HG02852 (cell line): ENCODE data around the gene FAM9C.
A peak's percentile ranks its signal among the peaks of the same experiment; 100 is the strongest.
"Not testable (repeated sequence)": the region's sequence is repeated elsewhere in the genome, so short reads cannot be mapped to it uniquely, and the experiment has no call there.

Source experiments
- ATAC-seq: cut with Tn5 transposase; IDR thresholded peaks from one replicate; pipeline ENCODE4 v1.9.1; 2021; ENCODE audit warnings: mild to moderate bottlenecking, moderate library complexity; ENCODE audit not compliant: unreplicated experiment

The FAM9C gene

DNA sequence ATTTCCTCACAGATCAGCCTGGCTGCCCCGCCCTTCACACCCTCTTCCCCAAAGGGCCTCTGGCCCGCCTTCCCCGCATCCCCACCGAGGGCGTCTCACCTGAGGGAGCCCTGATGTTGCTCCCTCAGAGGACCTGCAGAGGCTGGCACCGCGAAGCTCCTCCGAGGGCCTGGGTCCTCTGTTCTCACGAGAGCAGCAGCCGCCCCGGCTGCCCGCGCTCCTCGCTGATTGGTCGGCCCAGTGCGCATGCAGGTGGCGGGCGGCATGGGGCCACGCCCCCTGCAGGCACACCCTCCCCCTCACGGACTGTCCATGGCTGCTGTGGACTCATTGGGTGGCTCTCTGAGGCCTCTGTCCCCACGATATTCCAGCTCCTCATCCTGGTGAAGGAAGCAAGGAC lies at the start of gene FAM9C:
Gene FAM9C, minus strand, starts transcription at position 180 of the 400 bp plus-strand sequence. CDS start 831 bp downstream, outside the sequence.
- ATAC-seq = no peak

DNA sequence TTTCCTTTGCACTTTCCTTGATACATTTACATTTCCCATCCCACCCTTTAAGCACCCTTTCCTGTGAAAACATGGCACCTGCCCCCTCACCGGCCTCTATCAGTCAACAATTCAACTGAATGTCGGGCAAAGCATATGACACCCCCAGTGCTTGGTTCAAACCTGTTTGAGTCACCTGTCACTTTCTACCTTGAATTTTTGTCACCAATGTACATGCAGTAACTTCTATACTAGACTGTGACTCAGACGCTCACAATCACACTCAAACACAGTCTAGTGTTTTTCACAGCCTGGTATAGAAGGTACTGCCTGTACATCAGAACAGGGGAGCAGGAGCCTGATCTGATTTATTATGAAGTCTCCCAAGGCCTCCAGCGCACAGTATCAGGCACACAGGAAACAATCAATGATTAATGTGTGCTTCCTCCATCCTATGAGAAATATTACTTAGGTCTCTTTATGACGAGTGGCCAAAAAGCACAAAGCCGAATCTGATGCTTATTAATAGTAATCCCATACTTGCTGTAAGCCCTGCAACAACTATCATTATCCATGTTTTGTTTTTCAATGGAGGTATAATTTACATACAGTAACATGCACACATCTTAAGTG lies 49.2 kb upstream of the FAM9C start:
- ATAC-seq = no peak

DNA sequence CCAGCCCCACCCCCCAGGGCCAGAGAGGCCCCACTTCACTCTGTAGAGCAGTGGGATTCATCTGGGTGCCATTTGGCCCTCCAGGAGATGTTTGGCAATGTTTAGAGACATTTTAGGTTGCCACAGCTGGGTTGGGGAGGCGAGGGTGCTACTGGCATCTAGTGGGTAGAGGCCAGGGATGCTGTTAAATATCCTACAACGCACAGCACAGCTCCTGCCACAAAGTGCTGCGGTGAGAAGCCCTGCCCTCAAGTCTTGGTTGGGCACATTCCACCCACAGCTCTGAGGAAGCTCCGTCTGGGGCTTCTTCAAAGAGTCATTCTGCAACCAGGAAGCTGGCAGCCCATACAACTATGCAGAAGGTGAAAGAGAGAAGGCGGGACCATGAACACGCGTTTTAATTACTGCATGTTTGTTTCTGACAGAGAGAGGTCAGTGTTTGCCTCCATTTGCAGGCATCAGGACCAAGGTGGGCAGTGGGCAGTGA lies 48.1 kb upstream of the FAM9C start:
- ATAC-seq = peak; percentile 64

DNA sequence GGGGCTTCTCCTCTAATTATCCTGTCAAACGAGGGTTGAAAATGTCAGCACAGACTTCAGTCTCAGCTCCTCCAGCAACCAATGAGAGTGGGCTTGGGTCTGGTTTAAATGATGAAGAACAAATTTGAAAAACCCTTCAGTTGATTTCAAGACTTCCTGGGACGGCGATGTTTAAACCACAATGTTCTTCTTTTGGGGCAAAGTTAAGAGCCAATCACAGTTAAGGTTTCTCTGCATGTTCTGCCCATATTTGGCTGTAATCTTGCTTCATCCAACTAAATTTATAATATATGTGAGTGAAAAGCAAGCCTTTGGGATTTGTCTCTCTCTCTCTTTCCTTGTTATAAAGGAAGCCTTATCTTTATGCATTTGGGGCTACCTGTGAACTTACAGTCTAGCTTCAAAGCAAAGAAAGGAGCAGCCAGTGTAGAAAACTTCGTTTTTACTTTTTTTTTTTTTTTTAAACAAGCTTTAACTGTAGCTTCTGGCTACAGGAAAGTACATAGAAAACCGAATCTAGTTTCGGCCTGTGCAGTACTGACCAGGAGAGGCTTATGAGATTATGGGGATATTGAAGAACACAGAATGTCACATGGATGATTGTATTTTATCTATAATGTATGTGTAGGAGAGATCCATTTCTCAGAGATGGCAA lies 46.8 kb upstream of the FAM9C start:
- no peak for ATAC-seq

DNA sequence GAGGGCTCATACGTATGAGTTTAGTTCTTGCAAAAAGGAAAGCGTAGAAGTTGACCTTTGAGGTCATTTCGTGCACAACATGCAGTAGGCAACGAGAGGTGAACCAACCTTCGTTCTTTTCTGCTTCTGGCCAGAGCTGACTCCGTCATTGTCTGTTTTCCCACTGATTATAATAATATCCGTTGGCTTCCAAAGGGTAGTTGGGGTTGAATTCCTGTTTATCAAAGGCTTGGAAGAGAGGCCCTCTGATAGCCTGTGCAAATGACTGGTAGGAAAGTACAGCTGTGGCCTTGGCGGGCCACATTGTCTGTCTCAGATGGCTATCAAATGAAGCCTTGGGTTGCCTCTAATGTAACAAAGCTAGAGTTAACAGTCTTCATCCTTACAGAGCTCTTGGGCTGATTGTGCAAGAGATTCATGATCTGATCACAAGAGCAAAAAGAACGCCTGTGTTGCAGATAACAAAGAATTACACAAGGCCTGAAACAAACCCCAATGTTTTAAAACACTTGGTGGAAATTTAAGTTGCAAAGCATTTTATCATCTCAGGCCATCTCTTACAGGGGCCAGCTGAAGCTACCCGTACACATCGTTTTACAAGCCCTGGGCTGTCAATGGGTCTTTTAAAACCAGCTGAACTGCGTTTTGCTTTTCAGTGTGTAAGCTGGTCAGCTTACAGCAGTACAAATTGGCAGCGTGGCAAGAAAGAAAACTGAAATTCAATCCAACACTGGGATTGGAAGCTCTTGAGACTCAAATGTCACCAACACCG lies 46.1 kb upstream of the FAM9C start:
- ATAC-seq = no peak

DNA sequence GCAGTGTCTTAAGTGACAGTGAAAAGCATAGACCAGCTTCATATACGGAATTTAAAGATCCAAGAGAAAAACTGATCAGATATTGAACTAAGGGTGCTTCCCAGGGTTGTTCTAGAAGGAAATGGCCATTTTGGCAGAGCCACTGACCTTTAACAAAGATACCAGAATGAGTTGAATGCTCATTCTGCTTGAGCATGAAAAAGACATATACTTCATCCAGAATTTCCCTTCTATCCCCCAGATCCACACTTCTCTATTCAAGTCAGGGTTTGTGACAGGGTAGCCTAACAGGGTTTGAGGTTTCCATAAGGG lies 45.6 kb upstream of the FAM9C start:
- no peak for ATAC-seq

DNA sequence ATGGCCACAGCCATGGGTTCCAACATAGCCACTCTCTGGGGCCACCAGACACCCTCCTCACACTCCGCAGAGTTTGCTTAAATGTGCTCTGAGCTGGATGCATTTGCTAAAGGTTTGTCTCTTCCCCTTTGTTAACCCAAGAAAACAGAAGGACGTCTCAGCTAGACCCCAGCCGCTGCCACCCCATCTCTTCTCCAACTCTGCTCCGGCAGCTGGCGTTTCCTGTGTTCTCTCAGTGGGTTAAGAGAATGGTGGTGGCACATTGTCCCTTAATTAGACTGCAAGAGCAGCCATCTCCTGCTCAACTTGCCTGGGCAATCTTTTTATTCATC lies 43.7 kb upstream of the FAM9C start:
- no peak for ATAC-seq

DNA sequence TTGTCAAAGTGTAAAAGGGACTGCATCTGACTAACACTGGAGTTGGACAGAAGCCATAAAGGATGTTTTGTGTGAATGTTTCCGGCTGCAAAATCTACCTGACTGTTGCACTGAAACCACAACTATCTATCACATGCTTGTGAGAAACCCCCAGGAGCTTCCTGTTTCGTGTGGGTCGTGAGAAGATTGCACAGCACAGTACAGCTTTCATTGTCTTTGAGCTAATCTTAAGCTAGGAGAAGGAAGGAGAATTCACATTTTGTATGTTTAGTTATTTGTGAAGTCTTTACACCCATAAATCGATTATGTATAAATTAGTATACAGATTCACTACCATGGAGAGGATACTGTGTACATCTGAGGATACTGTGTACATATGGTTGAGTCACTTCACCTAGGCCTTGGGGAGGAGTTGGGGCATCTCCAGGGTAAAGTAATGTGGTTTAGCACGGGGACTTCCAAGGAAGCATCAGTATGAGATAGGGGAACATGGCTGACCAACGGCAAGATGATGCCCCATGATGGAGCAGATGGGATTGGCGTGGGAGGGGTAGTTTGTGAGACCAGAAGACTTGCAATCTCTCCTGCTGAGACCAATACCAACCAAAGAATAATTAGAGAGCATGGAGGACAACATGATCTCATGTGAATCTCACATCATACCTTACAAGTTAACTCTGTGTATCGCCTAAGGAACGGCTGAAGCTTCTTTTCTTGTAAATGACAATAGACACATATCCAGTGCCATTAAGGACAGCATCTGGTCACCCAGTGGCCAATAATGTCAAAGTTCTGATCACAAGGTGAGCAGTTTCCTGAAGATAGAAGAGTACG lies 43.1 kb upstream of the FAM9C start:
- ATAC-seq = peak; percentile 75

DNA sequence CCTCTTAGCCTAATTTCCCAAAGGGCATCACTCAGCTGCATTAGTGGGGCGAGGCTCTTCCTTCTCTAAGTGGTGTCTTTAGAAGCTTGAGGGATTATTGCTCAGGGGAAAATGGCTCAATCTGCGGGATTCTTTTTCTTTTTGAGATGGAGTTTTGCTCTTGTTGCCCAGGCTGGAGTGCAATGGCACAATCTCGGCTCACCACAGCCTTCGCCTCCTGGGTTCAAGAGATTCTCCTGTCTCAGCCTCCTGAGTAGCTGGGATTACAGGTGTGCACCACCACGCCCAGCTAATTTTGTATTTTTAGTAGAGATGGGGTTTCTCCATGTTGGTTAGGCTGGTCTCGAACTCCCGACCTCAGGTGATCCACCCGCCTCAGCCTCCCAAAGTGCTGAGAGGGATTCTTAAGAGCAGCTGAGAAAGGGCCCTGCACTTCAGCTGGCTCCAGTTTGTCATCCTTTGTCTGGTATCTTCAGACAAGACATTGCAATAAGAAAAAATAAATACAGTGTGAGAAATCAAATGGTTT lies 42.4 kb upstream of the FAM9C start:
- ATAC-seq = not testable (repeated sequence)

DNA sequence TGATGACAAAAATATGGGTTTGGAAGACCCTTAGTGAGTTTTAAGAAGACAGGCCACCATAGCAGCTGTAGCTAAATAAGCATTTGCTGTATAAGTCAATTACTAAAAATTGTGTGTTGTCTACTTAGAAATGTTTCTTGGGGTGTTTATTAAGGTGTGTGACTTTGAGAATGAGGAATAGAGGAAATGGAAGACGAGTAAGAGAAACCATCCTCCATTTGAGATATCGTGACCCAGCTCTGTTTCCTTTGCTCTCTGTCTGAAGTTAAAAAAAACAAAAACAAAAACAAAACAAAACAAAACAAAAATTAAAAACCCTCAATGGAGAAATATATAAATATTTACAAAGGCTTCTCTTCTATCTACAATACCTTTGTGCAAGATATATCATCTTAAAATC lies 41.7 kb upstream of the FAM9C start:
- no peak for ATAC-seq

DNA sequence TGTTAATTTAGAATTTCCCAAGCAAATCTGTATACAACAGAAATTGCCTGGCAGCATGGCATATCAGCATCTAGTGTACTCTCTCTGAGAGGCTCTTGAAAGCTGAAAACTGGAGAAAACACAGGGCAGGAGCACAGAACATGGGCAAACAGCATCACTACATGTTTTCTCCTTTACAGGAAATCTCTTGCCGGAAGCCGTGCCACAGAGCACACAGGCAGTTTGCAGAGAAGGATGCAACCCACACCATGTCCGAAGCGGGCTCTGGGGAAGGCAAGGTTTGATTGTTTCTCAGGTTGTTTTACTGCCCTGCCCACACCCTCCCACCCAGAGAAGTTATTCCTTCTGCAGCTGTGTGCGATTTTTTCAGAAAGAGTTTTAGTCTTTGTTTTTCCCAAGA lies 41.1 kb upstream of the FAM9C start:
- ATAC-seq = no peak

DNA sequence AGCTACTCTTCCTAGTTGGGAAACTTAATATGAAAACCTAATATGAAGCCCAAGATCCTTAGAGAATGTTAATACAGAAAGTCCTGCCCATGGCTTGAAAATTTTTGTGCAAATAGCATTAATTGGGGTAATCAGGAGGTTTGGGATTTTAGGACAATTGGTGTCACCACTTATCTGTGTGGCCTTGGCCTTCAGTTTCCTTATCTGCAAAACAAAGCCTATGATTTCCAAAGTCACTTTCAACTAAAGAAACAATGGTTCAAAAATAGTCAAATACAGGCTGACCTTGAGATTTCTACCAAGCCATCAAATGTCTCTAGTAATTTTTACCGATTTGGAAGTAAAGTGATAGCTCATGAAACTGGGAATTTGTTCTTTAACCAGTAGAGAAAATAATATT lies 40.2 kb upstream of the FAM9C start:
- ATAC-seq = no peak

DNA sequence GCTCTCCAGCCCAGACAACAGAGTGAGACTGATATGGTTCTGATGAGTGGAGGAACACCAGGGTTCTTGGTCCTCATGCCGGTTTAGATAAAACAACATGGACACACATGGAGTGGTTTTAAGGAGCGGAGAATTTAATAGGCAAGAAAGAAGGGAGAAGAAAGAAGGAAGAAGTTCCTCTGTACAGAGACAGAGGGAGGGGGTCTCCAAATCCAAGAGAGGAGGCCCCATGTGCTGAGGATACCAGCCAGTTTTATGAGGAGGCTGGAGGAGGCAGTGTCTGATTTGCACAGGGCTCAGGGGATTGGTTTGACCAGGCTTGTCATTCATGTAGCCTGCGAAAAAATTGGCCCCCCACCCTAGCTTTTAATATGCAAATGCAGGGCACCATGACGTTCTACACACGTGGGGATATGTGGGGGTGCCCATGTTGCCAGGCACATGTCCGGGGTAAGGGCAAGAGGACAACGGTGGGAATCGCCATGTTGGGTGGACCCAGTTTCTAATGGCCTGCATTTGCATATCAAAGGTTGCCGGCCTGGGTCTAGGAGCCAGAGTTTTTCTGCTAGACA lies 39.4 kb upstream of the FAM9C start:
- ATAC-seq = not testable (repeated sequence)

DNA sequence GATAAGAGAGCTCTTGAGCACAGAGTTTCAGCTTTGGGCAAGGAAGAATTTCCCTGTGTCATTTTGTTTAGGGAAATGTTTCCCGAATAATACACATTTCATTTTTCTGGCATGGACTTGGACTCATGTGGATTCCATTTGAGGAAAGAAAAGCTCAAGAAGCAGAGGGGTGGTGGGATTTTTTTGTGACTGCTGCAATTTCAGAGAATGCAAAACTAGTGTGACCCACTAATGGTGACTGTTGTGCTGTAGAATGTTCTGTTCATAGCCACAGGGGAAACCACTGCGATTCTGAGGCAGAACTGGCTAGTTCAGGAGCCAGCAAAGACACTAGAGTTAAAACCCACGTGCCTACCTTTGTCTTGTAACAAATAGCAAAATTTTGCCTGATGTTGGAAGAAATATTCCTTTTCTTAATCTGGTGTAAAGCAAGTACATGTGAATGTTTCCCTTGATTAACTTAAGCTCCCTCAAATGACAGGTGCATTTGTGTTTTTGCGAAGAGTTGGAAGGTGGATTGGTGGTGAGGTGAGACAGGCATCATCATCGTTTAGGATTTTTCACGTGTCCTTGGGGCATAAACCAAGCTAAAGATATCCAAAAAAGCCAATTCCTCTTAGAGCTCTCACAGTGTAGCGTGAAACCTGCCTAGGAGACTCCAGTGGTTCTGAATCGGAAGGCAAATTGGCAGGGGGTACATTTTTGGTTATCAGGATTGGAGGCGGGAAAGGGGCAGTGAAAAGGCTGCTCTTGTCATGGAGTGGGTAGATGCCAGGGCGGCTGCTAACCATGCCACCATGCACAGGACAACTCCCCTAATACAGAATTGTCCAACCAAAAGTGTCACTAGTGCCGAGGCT lies 38.0 kb upstream of the FAM9C start:
- peak; percentile 1 for ATAC-seq

DNA sequence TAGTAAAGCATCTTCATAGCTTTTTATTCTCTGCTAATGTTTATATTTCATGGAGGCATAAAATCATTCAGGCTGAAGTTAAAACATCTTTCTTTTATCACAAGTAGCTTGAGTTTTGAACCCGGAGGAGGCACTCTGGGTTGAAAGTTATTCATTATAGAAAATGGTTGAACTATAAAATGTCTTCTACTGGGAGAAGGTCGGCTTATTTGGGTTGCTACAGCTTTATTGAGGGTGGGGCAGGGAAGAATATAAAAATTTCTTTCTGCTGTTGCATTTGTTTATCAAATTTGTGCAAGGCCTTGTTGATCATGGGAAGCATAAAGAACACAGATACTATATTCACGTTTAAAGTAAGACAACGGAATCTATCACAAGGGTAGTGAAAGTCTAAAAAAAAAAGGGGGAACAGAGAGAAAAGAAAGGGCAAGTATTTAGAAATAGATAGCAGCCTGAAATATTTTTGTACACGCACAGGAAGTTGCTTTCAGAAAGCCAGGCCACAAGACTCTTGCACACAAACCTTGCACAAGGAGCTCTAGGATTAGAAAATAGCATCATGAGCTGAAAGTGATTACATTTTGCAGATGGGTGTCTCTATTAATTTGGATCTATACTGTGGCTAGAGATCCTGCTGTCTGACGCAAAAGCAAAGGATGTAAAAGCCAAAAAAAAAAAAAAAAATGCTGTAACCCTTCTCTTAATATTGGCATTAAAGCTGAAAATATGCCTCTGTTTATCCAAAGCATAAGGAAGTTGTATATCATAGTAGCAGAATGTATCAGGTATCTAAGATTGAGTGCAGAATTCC lies 37.2 kb upstream of the FAM9C start:
- peak; percentile 66 for ATAC-seq

DNA sequence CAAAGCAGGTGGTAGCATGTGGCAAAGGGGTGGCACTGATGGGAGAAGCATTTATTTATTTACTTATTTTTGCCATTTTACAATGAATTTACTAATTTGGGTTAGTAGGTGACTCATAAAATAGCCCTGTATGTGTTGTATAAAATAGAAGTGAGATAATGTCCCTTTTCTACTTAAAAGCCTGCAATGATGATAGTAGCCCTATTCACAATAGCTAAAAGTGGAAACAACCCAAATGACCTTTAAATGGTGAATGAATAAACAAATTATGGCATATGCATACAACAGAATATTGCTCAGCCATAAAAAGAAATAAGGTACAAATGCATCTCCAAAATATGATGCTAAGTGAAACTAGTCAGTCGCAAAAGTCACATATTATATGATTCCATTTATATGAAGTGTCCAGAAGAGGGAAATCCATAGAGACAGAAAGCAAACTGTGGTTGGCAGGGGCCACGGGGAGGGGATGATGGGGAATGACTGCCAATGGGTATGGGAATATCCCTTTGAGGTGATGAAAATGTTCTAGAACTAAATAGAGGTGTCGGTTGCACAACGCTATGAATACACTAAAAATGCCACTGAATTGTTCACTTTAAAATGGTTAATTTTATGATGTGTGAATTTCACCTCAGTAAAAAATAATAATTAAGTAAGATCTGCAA lies 35.8 kb upstream of the FAM9C start:
- ATAC-seq = no peak

DNA sequence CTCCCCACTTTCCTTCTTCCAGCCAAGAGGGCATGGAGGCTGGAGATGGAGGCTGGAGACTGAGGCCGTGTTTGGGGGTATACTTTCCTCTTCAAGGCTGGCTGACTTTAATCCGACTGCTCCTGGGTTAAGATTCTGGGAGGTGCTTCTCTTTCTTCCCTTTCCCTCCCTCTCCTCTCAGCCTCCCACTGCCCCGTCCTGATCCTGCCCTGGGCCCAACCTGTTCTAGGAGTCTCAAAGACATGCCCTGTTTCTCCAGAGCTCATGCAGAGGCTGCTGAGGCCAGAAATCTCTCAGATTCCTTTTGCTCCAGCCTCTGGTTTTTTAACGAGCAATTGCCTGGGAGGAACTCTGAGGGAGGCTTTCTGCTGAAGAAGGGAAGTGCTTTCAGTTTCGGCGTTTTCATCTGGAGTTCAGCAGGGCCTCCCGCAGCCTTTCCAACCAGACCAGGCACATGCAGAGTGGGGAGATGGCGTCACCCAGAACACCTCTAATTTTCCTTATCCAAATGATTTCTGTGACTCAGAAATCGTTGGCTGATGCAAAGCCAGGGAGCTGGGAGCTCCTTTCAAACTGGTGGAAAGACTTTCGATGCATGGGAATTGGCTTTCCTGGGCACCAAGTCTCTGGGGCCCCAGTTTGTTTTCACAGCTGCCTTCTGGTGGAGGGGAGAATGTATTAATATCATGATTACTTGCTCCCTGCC lies 34.5 kb upstream of the FAM9C start:
- no peak for ATAC-seq

DNA sequence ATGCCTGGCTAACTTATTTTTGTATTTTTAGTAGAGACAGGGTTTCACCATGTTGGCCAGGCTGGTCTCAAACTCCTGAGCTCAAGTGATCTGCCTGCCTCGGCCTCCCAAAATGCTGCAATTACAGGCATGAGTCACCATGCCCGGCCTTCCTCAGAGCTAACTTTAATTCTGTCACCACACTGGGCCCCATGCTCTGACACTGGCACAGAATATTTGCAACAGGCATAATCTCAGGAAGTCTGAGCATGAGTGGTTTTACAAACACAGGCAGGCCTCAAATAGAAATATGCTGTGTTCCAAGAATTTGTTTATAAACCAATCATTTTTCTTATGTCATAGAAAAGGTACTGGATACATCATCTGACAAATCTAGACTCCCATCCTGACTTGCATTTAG lies 32.7 kb upstream of the FAM9C start:
- ATAC-seq = no peak
